SK-N-SH (cell line): Measurements from ENCODE around the gene MLANA. TPM values are rescaled to one million over a fixed set of nuclear protein-coding genes. Genes with fewer than 3 reads are reported as not detected.

Experiments
- CTCF ChIA-PET: fragments of 300-600, 350-600 bp; formaldehyde crosslinking; extraction: SDS; loops from one replicate; lab custom pipeline; 2021; lab: Yijun Ruan, JAX
- POLR2A ChIA-PET: fragments of 350-600 bp; sonication (Branson Sonifier 250); formaldehyde crosslinking; extraction: SDS; loops from one replicate; lab custom pipeline; 2020; ENCODE audit warnings: antibody characterized with exemption, inconsistent platforms; lab: Yijun Ruan, JAX
- DNase-seq: peaks from one replicate; pipeline ENCODE4 v3.0.0; 2012
- H2AFZ ChIP-seq: fragments of 200-600 bp; sonication (generic); 2 replicates; pipeline ENCODE4 v1.8.1; 2016; ENCODE audit warnings: antibody characterized with exemption, mild to moderate bottlenecking, low read depth
- H3F3A ChIP-seq: fragments of 200-600 bp; sonication (generic); replicated peaks from 2 replicates; pipeline ENCODE3; 2016; ENCODE audit warnings: antibody characterized with exemption, mild to moderate bottlenecking; ENCODE audit not compliant: insufficient read depth
- H3K27ac ChIP-seq, 2 experiments: fragments of 200-500 bp in 1 of 2; fragments of 200-600 bp in 1 of 2; sonication (Bioruptor generic) in 1 of 2; sonication (generic), shearing (Covaris generic) in 1 of 2; 2 replicates each; pipeline versions ENCODE4 v1.5.1 to v1.6.1; 2014 to 2016; ENCODE audit warnings: low read depth in 2 of 2, inconsistent platforms in 1 of 2, low read length in 1 of 2, mild to moderate bottlenecking in 1 of 2, mixed read lengths in 1 of 2
- H3K27me3 ChIP-seq: fragments of 200-600 bp; sonication (generic), shearing (Covaris generic); 2 replicates; pipeline ENCODE4 v1.6.1; 2016; ENCODE audit warnings: mixed run types; ENCODE audit not compliant: insufficient read depth
- H3K36me3 ChIP-seq, 2 experiments: fragments of 200-500 bp in 1 of 2; fragments of 200-600 bp in 1 of 2; sonication (Bioruptor generic) in 1 of 2; sonication (generic) in 1 of 2; replicated peaks in 1 of 2; 2 replicates each; pipeline versions ENCODE3 to v1.5.1; 2014 to 2016; ENCODE audit warnings: low read length in 1 of 2, mild to moderate bottlenecking in 1 of 2; ENCODE audit not compliant: insufficient read depth in 2 of 2, control insufficient read depth in 1 of 2
- H3K4me1 ChIP-seq, 2 experiments: fragments of 200-500 bp in 1 of 2; fragments of 200-600 bp in 1 of 2; sonication (Bioruptor generic) in 1 of 2; sonication (generic), shearing (Covaris generic) in 1 of 2; 2 replicates each; pipeline versions ENCODE4 v1.5.1 to v1.6.1; 2014 to 2016; ENCODE audit warnings: low read depth in 1 of 2, low read length in 1 of 2, mixed run types in 1 of 2; ENCODE audit not compliant: insufficient read depth in 2 of 2, control insufficient read depth in 1 of 2
- H3K4me2 ChIP-seq: fragments of 200-600 bp; sonication (generic), shearing (Covaris generic); 2 replicates; pipeline ENCODE4 v1.6.1; 2017; ENCODE audit warnings: mixed run types
- H3K4me3 ChIP-seq, 2 experiments: fragments of 200-500 bp in 1 of 2; fragments of 200-600 bp in 1 of 2; sonication (Bioruptor generic) in 1 of 2; sonication (generic), shearing (Covaris generic) in 1 of 2; 2 replicates each; pipeline versions ENCODE4 v1.5.1 to v1.8.1; 2014 to 2016; ENCODE audit warnings: low read depth in 2 of 2, inconsistent platforms in 1 of 2, low read length in 1 of 2, mild to moderate bottlenecking in 1 of 2, mixed read lengths in 1 of 2, moderate library complexity in 1 of 2
- H3K79me2 ChIP-seq: fragments of 200-600 bp; sonication (generic); 2 replicates; pipeline ENCODE4 v1.8.1; 2017; ENCODE audit warnings: mild to moderate bottlenecking; ENCODE audit not compliant: insufficient read depth
- H3K9ac ChIP-seq: fragments of 200-600 bp; sonication (generic); 2 replicates; pipeline ENCODE4 v1.6.1; 2017; ENCODE audit warnings: mixed run types
- H3K9me2 ChIP-seq: fragments of 200-600 bp; sonication (generic); 2 replicates; pipeline ENCODE4 v1.6.1; 2017; ENCODE audit warnings: mixed run types
- H3K9me3 ChIP-seq: fragments of 200-600 bp; sonication (generic); 2 replicates; pipeline ENCODE4 v1.6.1; 2017; ENCODE audit warnings: mixed run types, mild to moderate bottlenecking, moderate library complexity
- H4K20me1 ChIP-seq: fragments of 200-600 bp; sonication (generic); 2 replicates; pipeline ENCODE4 v1.6.1; 2017; ENCODE audit warnings: mild to moderate bottlenecking, mixed run types; ENCODE audit not compliant: insufficient read depth
- CHD2 ChIP-seq: fragments of 150-350 bp; IDR thresholded peaks from 2 replicates; pipeline ENCODE4 v1.6.1; 2018; ENCODE audit warnings: low read length; ENCODE audit not compliant: partially characterized antibody
- EZH2phosphoT487 ChIP-seq: fragments of 200-600 bp; sonication (generic); IDR thresholded peaks from 2 replicates; pipeline ENCODE4 v1.6.1; 2017; ENCODE audit warnings: low read depth, mixed run types, mild to moderate bottlenecking, antibody characterized with exemption, moderate library complexity, borderline replicate concordance
- FOSL2 ChIP-seq: IDR thresholded peaks from 2 replicates; pipeline ENCODE4 v1.4.0; 2012; ENCODE audit warnings: low read depth, mild to moderate bottlenecking, moderate library complexity, borderline replicate concordance
- FOXJ3 ChIP-seq: sonication (generic); formaldehyde crosslinking; IDR thresholded peaks from 2 replicates; pipeline ENCODE4 v1.5.1; 2020; ENCODE audit warnings: mild to moderate bottlenecking, missing genetic modification reagents
- GABPA ChIP-seq: IDR thresholded peaks from 2 replicates; pipeline ENCODE4 v1.4.0; 2012; ENCODE audit warnings: low read depth, mild to moderate bottlenecking
- JUND ChIP-seq: IDR thresholded peaks from 2 replicates; pipeline ENCODE4 v1.4.0; 2012
- MXI1 ChIP-seq: IDR thresholded peaks from 2 replicates; pipeline ENCODE4 v1.6.1; 2012; ENCODE audit warnings: mild to moderate bottlenecking, low read depth, low read length, improper control_type of control experiment
- NFIC ChIP-seq: IDR thresholded peaks from 2 replicates; pipeline ENCODE4 v1.4.0; 2012; ENCODE audit warnings: borderline replicate concordance
- RFX5 ChIP-seq: IDR thresholded peaks from 2 replicates; pipeline ENCODE4 v1.6.1; 2012; ENCODE audit warnings: mild to moderate bottlenecking, improper control_type of control experiment, low read length
- SIN3A ChIP-seq: IDR thresholded peaks from 2 replicates; pipeline ENCODE4 v1.6.1; 2012; ENCODE audit warnings: low read depth, mild to moderate bottlenecking, low read length, moderate library complexity, borderline replicate concordance
- TAF1 ChIP-seq: IDR thresholded peaks from 2 replicates; pipeline ENCODE4 v1.6.1; 2012; ENCODE audit warnings: low read depth, mild to moderate bottlenecking, low read length, moderate library complexity, borderline replicate concordance
- YY1 ChIP-seq: IDR thresholded peaks from 2 replicates; pipeline ENCODE4 v1.4.0; 2012; ENCODE audit warnings: low read depth, mild to moderate bottlenecking
- WGBS: methylation state at CpG from one replicate; pipeline ENCODE4 v1.1.6; 2017; ENCODE audit warnings: low lambda C conversion rate; 5-methylcytosine and 5-hydroxymethylcytosine counted together
- polyA plus RNA-seq, 3 experiments: library from polyadenylated mRNA; depleted of rRNA; stranded (reverse); fragments of >200 nt; gene quantifications; 2 replicates each; pipeline ENCODE4 v1.2.3, GENCODE V29; 2012
- TF ChIP-seq, protein P1 (sequence below): fragments of 200-600 bp; sonication (generic); IDR thresholded peaks from 2 replicates; pipeline ENCODE4 v1.6.1; 2017; ENCODE audit warnings: antibody characterized with exemption, mild to moderate bottlenecking, moderate library complexity
- TF ChIP-seq, protein P2 (sequence below): IDR thresholded peaks from 2 replicates; pipeline ENCODE4 v1.4.0; 2012; ENCODE audit warnings: low read depth, borderline replicate concordance
- TF ChIP-seq, protein P3 (sequence below): IDR thresholded peaks from 2 replicates; pipeline ENCODE4 v1.4.0; 2012; ENCODE audit warnings: low read depth
- TF ChIP-seq, protein P4 (sequence below): IDR thresholded peaks from 2 replicates; pipeline ENCODE4 v1.6.1; 2012; ENCODE audit warnings: mild to moderate bottlenecking, low read depth, low read length, moderate library complexity
- TF ChIP-seq, protein P5 (sequence below): fragments of 150-350 bp; IDR thresholded peaks from 2 replicates; pipeline ENCODE4 v1.6.1; 2016; ENCODE audit warnings: mild to moderate bottlenecking, low read depth, low read length

MLANA gene
- polyA plus RNA-seq, 1 of the 3 experiments (the other 2 are of a cell fraction) = not detected

DNA sequence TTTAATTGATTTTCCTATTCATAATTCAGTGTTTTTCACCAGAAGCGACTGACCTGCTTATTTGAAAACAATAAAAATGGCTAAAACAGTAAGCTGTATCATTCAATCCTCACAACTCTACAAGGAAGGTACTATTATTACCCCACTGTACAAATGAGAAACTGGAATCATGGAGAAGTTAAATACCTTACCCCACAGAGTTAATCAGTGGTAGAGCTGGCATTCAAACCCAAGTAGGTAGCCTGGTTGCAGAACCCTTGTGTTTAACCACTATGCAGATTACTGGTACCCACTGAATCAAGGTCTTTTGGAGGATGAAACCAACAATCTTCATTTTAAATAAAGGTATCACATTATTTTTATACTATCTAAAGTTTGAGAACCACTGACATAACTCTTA, 59.6 kb downstream of the MLANA start:
- Histone ChIP-seq H3K4me2 (no peak overlapping the region), H3K36me3 (no peaks in the 10 kb centered on the region), H4K20me1 (peaks cover 8% of the 10 kb centered on the region; the same call in 1 of the 2 replicates), H3F3A (no peaks in the 10 kb centered on the region), H3K27ac (no peak overlapping the region), H3K4me1 (peaks cover 11 to 14% of the 10 kb centered on the region in 2 experiments; a peak in 3 of 4 replicates), H3K27me3 (no peaks in the 10 kb centered on the region), H3K9me3 (no peaks in the 10 kb centered on the region), H3K9me2 (no peaks in the 10 kb centered on the region), H3K79me2 (peaks cover 6% of the 10 kb centered on the region; the same call in 1 of the 2 replicates), H2AFZ (no peak overlapping the region), H3K9ac (no peak overlapping the region), H3K4me3 (no peak overlapping the region)
- no peak for DNase-seq
- POLR2A ChIA-PET = no interaction called here
- 88% methylated on average over 1 of the region's 1 CpG for WGBS
- CTCF ChIA-PET = no interaction called here
- TF ChIP-seq, protein P1, sequence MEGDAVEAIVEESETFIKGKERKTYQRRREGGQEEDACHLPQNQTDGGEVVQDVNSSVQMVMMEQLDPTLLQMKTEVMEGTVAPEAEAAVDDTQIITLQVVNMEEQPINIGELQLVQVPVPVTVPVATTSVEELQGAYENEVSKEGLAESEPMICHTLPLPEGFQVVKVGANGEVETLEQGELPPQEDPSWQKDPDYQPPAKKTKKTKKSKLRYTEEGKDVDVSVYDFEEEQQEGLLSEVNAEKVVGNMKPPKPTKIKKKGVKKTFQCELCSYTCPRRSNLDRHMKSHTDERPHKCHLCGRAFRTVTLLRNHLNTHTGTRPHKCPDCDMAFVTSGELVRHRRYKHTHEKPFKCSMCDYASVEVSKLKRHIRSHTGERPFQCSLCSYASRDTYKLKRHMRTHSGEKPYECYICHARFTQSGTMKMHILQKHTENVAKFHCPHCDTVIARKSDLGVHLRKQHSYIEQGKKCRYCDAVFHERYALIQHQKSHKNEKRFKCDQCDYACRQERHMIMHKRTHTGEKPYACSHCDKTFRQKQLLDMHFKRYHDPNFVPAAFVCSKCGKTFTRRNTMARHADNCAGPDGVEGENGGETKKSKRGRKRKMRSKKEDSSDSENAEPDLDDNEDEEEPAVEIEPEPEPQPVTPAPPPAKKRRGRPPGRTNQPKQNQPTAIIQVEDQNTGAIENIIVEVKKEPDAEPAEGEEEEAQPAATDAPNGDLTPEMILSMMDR = no peak
- TF ChIP-seq, protein P2, sequence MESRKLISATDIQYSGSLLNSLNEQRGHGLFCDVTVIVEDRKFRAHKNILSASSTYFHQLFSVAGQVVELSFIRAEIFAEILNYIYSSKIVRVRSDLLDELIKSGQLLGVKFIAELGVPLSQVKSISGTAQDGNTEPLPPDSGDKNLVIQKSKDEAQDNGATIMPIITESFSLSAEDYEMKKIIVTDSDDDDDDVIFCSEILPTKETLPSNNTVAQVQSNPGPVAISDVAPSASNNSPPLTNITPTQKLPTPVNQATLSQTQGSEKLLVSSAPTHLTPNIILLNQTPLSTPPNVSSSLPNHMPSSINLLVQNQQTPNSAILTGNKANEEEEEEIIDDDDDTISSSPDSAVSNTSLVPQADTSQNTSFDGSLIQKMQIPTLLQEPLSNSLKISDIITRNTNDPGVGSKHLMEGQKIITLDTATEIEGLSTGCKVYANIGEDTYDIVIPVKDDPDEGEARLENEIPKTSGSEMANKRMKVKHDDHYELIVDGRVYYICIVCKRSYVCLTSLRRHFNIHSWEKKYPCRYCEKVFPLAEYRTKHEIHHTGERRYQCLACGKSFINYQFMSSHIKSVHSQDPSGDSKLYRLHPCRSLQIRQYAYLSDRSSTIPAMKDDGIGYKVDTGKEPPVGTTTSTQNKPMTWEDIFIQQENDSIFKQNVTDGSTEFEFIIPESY = no peak
- TF ChIP-seq MXI1 (no peak), SIN3A (no peak), EZH2phosphoT487 (no peak), CHD2 (no peak), GABPA (no peak), RFX5 (no peak), NFIC (no peak), JUND (no peak), TAF1 (no peak), YY1 (no peak), FOXJ3 (no peak), FOSL2 (no peak)
- TF ChIP-seq, protein P3, sequence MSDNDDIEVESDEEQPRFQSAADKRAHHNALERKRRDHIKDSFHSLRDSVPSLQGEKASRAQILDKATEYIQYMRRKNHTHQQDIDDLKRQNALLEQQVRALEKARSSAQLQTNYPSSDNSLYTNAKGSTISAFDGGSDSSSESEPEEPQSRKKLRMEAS = no peak
- TF ChIP-seq, protein P4, sequence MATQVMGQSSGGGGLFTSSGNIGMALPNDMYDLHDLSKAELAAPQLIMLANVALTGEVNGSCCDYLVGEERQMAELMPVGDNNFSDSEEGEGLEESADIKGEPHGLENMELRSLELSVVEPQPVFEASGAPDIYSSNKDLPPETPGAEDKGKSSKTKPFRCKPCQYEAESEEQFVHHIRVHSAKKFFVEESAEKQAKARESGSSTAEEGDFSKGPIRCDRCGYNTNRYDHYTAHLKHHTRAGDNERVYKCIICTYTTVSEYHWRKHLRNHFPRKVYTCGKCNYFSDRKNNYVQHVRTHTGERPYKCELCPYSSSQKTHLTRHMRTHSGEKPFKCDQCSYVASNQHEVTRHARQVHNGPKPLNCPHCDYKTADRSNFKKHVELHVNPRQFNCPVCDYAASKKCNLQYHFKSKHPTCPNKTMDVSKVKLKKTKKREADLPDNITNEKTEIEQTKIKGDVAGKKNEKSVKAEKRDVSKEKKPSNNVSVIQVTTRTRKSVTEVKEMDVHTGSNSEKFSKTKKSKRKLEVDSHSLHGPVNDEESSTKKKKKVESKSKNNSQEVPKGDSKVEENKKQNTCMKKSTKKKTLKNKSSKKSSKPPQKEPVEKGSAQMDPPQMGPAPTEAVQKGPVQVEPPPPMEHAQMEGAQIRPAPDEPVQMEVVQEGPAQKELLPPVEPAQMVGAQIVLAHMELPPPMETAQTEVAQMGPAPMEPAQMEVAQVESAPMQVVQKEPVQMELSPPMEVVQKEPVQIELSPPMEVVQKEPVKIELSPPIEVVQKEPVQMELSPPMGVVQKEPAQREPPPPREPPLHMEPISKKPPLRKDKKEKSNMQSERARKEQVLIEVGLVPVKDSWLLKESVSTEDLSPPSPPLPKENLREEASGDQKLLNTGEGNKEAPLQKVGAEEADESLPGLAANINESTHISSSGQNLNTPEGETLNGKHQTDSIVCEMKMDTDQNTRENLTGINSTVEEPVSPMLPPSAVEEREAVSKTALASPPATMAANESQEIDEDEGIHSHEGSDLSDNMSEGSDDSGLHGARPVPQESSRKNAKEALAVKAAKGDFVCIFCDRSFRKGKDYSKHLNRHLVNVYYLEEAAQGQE = no peak
- TF ChIP-seq, protein P5, sequence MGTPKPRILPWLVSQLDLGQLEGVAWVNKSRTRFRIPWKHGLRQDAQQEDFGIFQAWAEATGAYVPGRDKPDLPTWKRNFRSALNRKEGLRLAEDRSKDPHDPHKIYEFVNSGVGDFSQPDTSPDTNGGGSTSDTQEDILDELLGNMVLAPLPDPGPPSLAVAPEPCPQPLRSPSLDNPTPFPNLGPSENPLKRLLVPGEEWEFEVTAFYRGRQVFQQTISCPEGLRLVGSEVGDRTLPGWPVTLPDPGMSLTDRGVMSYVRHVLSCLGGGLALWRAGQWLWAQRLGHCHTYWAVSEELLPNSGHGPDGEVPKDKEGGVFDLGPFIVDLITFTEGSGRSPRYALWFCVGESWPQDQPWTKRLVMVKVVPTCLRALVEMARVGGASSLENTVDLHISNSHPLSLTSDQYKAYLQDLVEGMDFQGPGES = no peak
